K562 (cell line): ENCODE data around the gene REEP3. TPM values are rescaled to one million over a fixed set of nuclear protein-coding genes. Genes with fewer than 3 reads are reported as not detected.

Source experiments
- ARID4B ChIP-seq: sonication (generic); formaldehyde crosslinking; IDR thresholded peaks from 2 replicates; pipeline ENCODE4 v1.8.0; 2022; ENCODE audit warnings: mild to moderate bottlenecking, missing genetic modification reagents
- CCNT2 ChIP-seq: IDR thresholded peaks from 2 replicates; pipeline ENCODE4 v1.6.1; 2011; ENCODE audit warnings: borderline replicate concordance, low read depth, mild to moderate bottlenecking, moderate library complexity, mixed read lengths, low read length; ENCODE audit not compliant: insufficient read length; ENCODE audit errors: extremely low read depth
- CREB1 ChIP-seq, 2 experiments: sonication (generic) in 1 of 2; formaldehyde crosslinking in 1 of 2; IDR thresholded peaks; 2 replicates each; pipeline versions ENCODE4 v1.6.1 to v1.8.0; 2012 to 2022; ENCODE audit warnings: inconsistent platforms in 1 of 2, mild to moderate bottlenecking in 1 of 2, missing genetic modification reagents in 1 of 2, moderate library complexity in 1 of 2
- CTBP1 ChIP-seq: fragments of 450-650 bp; IDR thresholded peaks from 2 replicates; pipeline ENCODE4 v1.6.1; 2016; ENCODE audit warnings: borderline replicate concordance
- E2F1 ChIP-seq: sonication (generic); formaldehyde crosslinking; IDR thresholded peaks from 2 replicates; pipeline ENCODE4 v1.8.1; 2023; ENCODE audit warnings: mild to moderate bottlenecking, missing genetic modification reagents, moderate library complexity
- ERF ChIP-seq: fragments of 450-650 bp; formaldehyde crosslinking; IDR thresholded peaks from 2 replicates; pipeline ENCODE4 v1.4.0; 2020; ENCODE audit warnings: mild to moderate bottlenecking, mixed read lengths
- HDAC1 ChIP-seq, 2 experiments: fragments of 450-650 bp; IDR thresholded peaks; 2 replicates each; pipeline ENCODE4 v1.6.1; 2016 to 2017; ENCODE audit warnings: inconsistent platforms in 1 of 2, mild to moderate bottlenecking in 1 of 2, moderate library complexity in 1 of 2
- HLTF ChIP-seq: fragments of 450-650 bp; IDR thresholded peaks from 2 replicates; pipeline ENCODE4 v1.6.1; 2016
- KDM4B ChIP-seq, 2 experiments: fragments of 450-650 bp in 1 of 2; sonication (generic) in 1 of 2; IDR thresholded peaks; 2 replicates each; pipeline ENCODE4 v1.6.1; 2016 to 2017; ENCODE audit warnings: borderline replicate concordance in 2 of 2, antibody characterized with exemption in 1 of 2, low read depth in 1 of 2, mild to moderate bottlenecking in 1 of 2
- MAFK ChIP-seq: IDR thresholded peaks from 2 replicates; pipeline ENCODE4 v1.6.1; 2011; ENCODE audit warnings: low read length, improper control_type of control experiment
- MAX ChIP-seq: sonication (generic); formaldehyde crosslinking; IDR thresholded peaks from 2 replicates; pipeline ENCODE4 v1.9.0; 2022; ENCODE audit warnings: mild to moderate bottlenecking, missing genetic modification reagents
- MCM2 ChIP-seq: fragments of 450-650 bp; IDR thresholded peaks from 2 replicates; pipeline ENCODE4 v1.6.1; 2017; ENCODE audit warnings: low read depth, mild to moderate bottlenecking
- NCOA1 ChIP-seq: fragments of 450-650 bp; IDR thresholded peaks from 2 replicates; pipeline ENCODE4 v1.6.1; 2016; ENCODE audit warnings: low read depth
- NUFIP1 ChIP-seq: fragments of 450-650 bp; IDR thresholded peaks from 2 replicates; pipeline ENCODE4 v1.6.1; 2018; ENCODE audit not compliant: partially characterized antibody
- TCF7L2 ChIP-seq: fragments of 150-350 bp; IDR thresholded peaks from 2 replicates; pipeline ENCODE4 v1.6.1; 2016; ENCODE audit warnings: low read depth, mild to moderate bottlenecking, low read length, moderate library complexity
- ZEB2 ChIP-seq: fragments of 450-650 bp; IDR thresholded peaks from 2 replicates; pipeline ENCODE4 v1.6.1; 2016
- ZNF140 ChIP-seq: fragments of 250-450 bp; sonication (Bioruptor Pico); IDR thresholded peaks from 2 replicates; pipeline ENCODE4 v1.8.0; 2021; ENCODE audit warnings: moderate library complexity, mild to moderate bottlenecking, inconsistent platforms
- ZNF146 ChIP-seq: IDR thresholded peaks from one replicate; pipeline ENCODE4 v1.6.1; 2018; ENCODE audit warnings: missing compliant biosample characterization; ENCODE audit not compliant: unreplicated experiment
- ZNF384 ChIP-seq: IDR thresholded peaks from 2 replicates; pipeline ENCODE4 v1.6.1; 2012; ENCODE audit warnings: low read depth, low read length, improper control_type of control experiment
- ZNF764 ChIP-seq: fragments of 250-450 bp; sonication (Bioruptor Pico); IDR thresholded peaks from 2 replicates; pipeline ENCODE4 v1.4.0; 2020; ENCODE audit warnings: low read depth, mild to moderate bottlenecking, moderate library complexity
- polyA plus RNA-seq, 8 experiments: library from polyadenylated mRNA; depleted of rRNA in 4 of 8; stranded (reverse) in 5 of 8; unstranded in 3 of 8; fragments of >200 nt; fragmentation: Nextera tagmentation in 2 of 8; fragmentation: Illumina TruSeq in 1 of 8; extraction: Ambion mirVana in 2 of 8; extraction: Trizol in 1 of 8; gene quantifications; 2 replicates each; pipeline versions ENCODE4 v1.2.1 to v1.2.3, GENCODE V29; 2011 to 2014; ENCODE audit warnings: inconsistent platforms in 1 of 8, missing spikeins in 1 of 8
- total RNA-seq, 7 experiments: library from RNA; depleted of rRNA in 6 of 7; stranded (reverse); fragments of >200 nt in 6 of 7; fragmentation: Illumina TruSeq in 2 of 7; extraction: Trizol in 2 of 7; gene quantifications; 2 replicates each; pipeline versions ENCODE4 v1.2.1 to v1.2.3, GENCODE V29; 2011 to 2021; ENCODE audit warnings: low replicate concordance in 1 of 7
- TF ChIP-seq, protein P1 (sequence below): sonication (generic); formaldehyde crosslinking; IDR thresholded peaks from 2 replicates; pipeline ENCODE4 v1.5.0; 2020; ENCODE audit warnings: missing genetic modification reagents

Gene REEP3
- total and polyA plus RNA-seq, 9 of the 15 experiments (the other 6 are each of a cell fraction or from before 2014, with no cell fraction given): 3.4 to 13.4 (median 9.2) TPM

DNA sequence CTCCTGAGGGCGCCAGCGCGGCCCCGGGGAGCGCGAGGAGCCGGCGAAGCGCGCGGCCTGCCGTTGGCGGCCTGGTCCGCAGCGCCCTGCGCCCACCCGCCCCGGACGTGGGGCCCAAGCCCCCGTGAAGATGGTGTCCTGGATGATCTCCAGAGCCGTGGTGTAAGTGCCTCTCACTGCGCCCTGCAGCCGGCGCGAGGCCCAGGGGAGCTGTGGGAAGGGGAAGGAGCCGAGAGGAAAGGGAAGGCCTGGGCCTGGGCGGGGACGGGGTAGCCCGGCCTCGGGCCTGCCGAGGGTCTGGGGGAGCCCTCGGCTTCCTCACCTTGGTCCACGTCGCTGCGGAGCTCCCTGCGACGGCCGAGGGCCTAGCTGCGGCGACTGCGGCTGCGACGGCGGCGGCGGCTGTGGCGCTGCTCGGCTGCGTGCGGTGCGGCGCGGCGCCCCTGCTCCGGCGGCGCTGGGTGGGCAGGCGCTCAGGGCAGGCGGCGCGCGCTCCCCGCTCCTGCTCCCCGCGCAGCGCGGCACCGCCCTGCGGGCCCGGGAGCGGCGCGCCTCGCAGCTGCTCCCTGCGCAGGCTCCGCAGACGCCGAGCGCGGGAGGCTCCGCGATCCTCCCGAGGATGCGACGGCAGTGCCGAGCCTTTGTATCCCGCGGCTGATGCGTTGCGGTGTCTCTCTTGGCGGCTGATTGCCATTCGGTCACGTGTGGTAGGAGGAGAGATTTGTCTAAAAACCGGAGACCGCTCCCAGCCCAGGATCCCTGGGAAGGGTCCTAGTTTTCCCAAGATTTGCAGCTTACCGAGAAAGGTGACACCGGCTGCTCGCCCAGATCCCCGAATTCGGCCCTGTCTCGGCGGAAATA, 445 bp downstream of the REEP3 start (continued):
- TF ChIP-seq ARID4B (CRISPR knock-in tag): no peak
- TF ChIP-seq HLTF: no peak
- no peak for TF ChIP-seq ZNF146 (CRISPR knock-in tag)
- TF ChIP-seq NUFIP1: no peak
- TF ChIP-seq ZNF140 (CRISPR knock-in tag): no peak
- peak; percentile 80 for TF ChIP-seq CCNT2
- peak in 1 of 2 experiments; percentile 37; a peak in 1 of 4 replicates for TF ChIP-seq KDM4B (IDR thresholded peaks at IDR 0.05; ENCODE audit: borderline replicate concordance in 2 of 2, low read depth in 1 of 2)
- TF ChIP-seq, protein P1, sequence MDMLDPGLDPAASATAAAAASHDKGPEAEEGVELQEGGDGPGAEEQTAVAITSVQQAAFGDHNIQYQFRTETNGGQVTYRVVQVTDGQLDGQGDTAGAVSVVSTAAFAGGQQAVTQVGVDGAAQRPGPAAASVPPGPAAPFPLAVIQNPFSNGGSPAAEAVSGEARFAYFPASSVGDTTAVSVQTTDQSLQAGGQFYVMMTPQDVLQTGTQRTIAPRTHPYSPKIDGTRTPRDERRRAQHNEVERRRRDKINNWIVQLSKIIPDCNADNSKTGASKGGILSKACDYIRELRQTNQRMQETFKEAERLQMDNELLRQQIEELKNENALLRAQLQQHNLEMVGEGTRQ: peak; percentile 73
- no peak for TF ChIP-seq NCOA1
- peak; percentile 99 for TF ChIP-seq CTBP1
- TF ChIP-seq E2F1 (CRISPR knock-in tag): peak; percentile 16; the same call in 1 of the 2 replicates
- TF ChIP-seq ZEB2: 0 out of 2 replicates have a peak, but pooled peaks have one; percentile 8
- peak; percentile 37; the same call in 1 of the 2 replicates for TF ChIP-seq CREB1 (IDR thresholded peaks at IDR 0.05)
- TF ChIP-seq CREB1 (CRISPR knock-in tag; IDR thresholded peaks at IDR 0.05): no peak
- TF ChIP-seq ERF (CRISPR knock-in tag): peak; percentile 79; the same call in 1 of the 2 replicates
- TF ChIP-seq ZNF764 (CRISPR knock-in tag): no peak
- TF ChIP-seq TCF7L2: no peak
- no peak for TF ChIP-seq MAFK
- no peak for TF ChIP-seq MCM2
- peak; percentile 66 for TF ChIP-seq MAX (CRISPR knock-in tag)
- no peak for TF ChIP-seq ZNF384
- TF ChIP-seq HDAC1 (IDR thresholded peaks at IDR 0.05): no peak
